Kidney tubule cell (primary cell): Measurements from ENCODE around the gene HEPHL1.
"Not testable (repeated sequence)": the region's sequence is repeated elsewhere in the genome, so short reads cannot be mapped to it uniquely, and the experiment has no call there.

Experiments
- DNase-seq: peaks from one replicate; pipeline ENCODE4 v3.0.0-alpha.2; 2018; ENCODE audit warnings: low spot score

HEPHL1 gene

GRCh38 chr11:94090401-94090800 lies 69.2 kb downstream of the HEPHL1 start:
- no peak for DNase-seq

GRCh38 chr11:94091091-94091490 lies 69.9 kb downstream of the HEPHL1 start:
- DNase-seq: no peak

- no peak for DNase-seq
Observed at GRCh38 chr11:94100253-94100652, 79.1 kb downstream of the HEPHL1 start.

- no peak for DNase-seq
Observed at GRCh38 chr11:94103471-94103870, 82.3 kb downstream of the HEPHL1 start.

GRCh38 chr11:94104734-94105133 lies 83.6 kb downstream of the HEPHL1 start:
- DNase-seq: no peak

- DNase-seq: no peak
Observed at GRCh38 chr11:94106716-94107115, 85.6 kb downstream of the HEPHL1 start.

GRCh38 chr11:94107363-94107762 lies 86.2 kb downstream of the HEPHL1 start:
- no peak for DNase-seq

- no peak for DNase-seq
Observed at GRCh38 chr11:94111241-94111640, 90.1 kb downstream of the HEPHL1 start.

- DNase-seq: no peak
Observed at GRCh38 chr11:94111660-94112059, 90.5 kb downstream of the HEPHL1 start.

GRCh38 chr11:94112206-94112953 lies 91.2 kb downstream of the HEPHL1 start:
- DNase-seq: no peak

GRCh38 chr11:94117197-94117574 lies 96.0 kb downstream of the HEPHL1 start:
- DNase-seq: no peak

GRCh38 chr11:94117871-94118270 lies 96.7 kb downstream of the HEPHL1 start:
- no peak for DNase-seq

- not testable (repeated sequence) for DNase-seq
Observed at GRCh38 chr11:94119676-94120075, 98.5 kb downstream of the HEPHL1 start.

GRCh38 chr11:94120516-94120915 lies 99.4 kb downstream of the HEPHL1 start:
- not testable (repeated sequence) for DNase-seq

- no peak for DNase-seq
Observed at GRCh38 chr11:94120946-94121345, 99.8 kb downstream of the HEPHL1 start.

- no peak for DNase-seq
Observed at GRCh38 chr11:94125407-94126115, 104.4 kb downstream of the HEPHL1 start.

- DNase-seq: no peak
Observed at GRCh38 chr11:94127638-94128037, 106.5 kb downstream of the HEPHL1 start.

GRCh38 chr11:94128291-94128745 lies 107.2 kb downstream of the HEPHL1 start:
- DNase-seq: no peak

GRCh38 chr11:94128746-94129511 lies 107.8 kb downstream of the HEPHL1 start, which contains the start of gene PANX1:
TSS of gene PANX1 (plus strand) at chr11:94128841. CDS start at chr11:94129313, 472 bp downstream.
- DNase-seq: peak; percentile 93

GRCh38 chr11:94129512-94130297 lies 108.6 kb downstream of the HEPHL1 start:
- DNase-seq: peak; percentile 30

- peak; percentile 20 for DNase-seq
Observed at GRCh38 chr11:94130298-94131046, 109.3 kb downstream of the HEPHL1 start.
